Measurements from ENCODE around the gene OR51M1.

GRCh38 chr11:5343474-5344335, 39.9 kb upstream of the OR51M1 start, which contains the start of gene OR51B5:
- TF ChIP-seq TAF1 (IDR thresholded peaks at IDR 0.05; ENCODE audit: low read depth, low read length) = no peak
- no peak for TF ChIP-seq POLR2A (IDR thresholded peaks at IDR 0.05; ENCODE audit: low read depth, low read length)
- TF ChIP-seq SPI1 (IDR thresholded peaks at IDR 0.05; ENCODE audit: low read depth, low read length) = no peak

Data from GM12891 (cell line).